ENCODE measurements around the gene RDX. TPM values are rescaled to one million over a fixed set of nuclear protein-coding genes. Genes with fewer than 3 reads are reported as not detected.

Gene RDX
- polyA plus RNA-seq, 1 donor: 159 TPM

DNA sequence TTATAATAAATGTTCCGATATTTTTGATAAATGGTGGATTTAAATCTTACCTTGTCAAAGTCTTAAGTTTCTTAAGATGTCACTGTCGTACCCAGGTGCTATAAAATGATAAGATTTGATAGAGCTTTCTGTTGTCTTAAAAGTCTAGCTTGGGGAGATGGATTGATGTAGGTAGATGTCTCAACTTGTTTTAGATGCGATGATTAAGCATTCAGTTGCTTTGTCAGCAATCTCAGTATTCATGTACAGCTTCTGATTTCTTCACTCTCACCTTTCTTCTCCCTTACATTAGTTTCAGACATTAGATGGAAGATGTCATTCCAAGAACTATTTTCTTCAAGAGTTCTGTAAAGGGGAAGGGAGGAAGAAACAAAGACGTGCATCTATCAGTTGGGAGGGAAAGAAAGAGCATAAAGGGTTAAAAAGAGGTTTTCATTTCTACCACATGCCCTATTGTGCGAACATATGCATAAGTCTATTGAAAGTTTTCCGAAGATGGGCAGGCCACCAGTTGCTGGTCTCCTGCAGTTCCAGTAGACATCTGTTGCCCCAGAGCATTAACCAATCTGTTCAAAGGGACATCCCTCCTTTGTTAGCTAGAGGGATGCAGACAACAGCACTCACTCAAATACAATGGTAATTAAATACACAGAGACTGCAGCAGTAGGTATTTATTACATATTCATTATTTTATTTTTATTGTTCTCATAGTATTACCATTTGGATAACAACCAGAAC is 164.9 kb downstream of the RDX start:
- no peak for DNase-seq

DNA sequence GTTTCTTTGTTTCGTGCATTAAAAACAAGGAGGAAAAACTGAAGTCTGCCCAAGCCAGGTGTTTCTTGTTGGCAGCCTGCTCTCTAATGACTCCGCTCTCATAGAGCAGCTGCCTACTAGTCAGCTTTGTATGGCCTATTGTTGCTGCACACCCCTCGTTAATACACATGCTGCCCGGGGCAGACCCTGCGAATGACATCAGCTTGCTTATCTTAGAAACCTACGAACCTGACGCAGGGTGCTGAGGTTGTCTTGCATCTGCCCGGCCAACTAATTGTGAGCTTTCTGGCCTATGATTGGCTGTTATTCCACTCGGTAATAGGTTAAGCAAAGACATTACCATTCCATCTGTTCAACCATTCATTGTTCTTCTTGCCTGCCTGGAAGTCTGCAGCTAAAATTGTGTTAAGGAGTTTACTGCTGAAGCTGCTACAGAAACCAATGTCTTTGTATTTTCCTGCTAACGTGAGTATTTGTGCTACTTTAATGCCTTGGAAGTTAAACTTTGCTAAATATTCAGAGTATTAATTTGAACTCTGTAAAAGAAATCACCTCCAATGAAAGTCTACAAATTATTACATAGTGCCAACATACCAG is 165.7 kb downstream of the RDX start:
- DNase-seq: peak; percentile 11

DNA sequence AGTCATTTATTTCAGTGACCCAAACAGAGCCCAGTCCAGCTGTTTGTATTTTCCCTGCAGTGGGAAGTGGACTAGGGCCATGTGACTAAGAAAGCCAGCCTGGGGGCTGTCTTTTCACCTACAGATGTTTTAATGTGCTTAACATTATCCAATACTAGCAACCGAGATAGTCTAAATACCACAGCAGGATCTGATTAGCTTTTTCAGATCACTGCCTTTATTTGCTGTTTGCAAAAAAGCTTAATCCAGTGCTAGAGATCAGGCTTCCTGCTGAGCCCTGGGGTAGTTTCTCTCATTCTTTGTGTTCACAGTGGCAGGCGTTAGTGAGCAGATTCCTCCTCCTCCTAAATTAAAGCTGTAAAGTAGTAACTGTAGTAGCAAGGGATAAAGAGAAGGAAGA is 168.3 kb downstream of the RDX start:
- DNase-seq: peak; percentile 6

DNA sequence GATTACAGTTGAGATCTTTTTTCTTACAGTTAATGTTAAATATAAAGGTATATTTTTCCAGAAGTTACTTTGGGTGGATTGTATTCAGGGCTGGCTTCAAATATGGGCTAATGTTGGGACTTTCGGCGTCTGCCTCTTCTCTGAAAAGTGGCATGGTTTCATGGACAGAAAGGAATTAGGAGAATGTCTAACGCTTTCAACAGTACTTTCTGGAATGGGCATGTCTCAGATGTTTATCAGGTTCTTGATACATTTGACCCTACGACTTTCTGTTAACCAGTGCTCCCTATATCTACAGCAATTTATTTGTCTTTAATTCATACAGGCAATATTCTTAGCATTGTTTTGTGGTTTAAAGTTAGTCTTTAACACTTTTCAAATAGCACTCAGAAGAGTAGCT is 169.5 kb downstream of the RDX start:
- no peak for DNase-seq

DNA sequence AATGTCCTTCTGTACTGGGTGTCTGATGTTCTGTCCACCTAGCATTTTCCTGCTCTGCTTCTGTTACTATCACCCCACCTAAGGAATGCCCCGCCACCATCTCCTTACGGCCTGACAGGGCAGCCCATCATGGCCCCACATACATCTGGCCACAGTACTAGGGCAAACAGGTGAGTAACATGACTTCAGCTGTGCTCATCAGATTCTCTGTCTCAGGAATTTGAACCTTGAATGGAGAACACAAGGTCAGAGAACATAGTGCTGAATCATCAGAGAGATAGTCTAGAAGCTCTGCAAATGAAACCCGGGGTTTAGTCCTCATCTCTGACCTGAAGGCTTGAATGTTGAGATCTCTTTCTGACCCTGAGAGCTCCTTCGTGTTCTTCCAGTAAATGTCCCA is 170.8 kb downstream of the RDX start:
- no peak for DNase-seq

Other genes with a start within 250 kb of the RDX start
- gene ZC3H12C, start 203.2 kb downstream of the RDX start, polyA plus RNA-seq (ENCODE audit: insufficient read length): 8.8 TPM
- gene FDX1, start 133.3 kb upstream of the RDX start, polyA plus RNA-seq (ENCODE audit: insufficient read length): 17.7 TPM

Measured in left kidney (tissue), 2 donors.